ENCODE results near the gene ELOVL6.

ELOVL6 gene

DNA sequence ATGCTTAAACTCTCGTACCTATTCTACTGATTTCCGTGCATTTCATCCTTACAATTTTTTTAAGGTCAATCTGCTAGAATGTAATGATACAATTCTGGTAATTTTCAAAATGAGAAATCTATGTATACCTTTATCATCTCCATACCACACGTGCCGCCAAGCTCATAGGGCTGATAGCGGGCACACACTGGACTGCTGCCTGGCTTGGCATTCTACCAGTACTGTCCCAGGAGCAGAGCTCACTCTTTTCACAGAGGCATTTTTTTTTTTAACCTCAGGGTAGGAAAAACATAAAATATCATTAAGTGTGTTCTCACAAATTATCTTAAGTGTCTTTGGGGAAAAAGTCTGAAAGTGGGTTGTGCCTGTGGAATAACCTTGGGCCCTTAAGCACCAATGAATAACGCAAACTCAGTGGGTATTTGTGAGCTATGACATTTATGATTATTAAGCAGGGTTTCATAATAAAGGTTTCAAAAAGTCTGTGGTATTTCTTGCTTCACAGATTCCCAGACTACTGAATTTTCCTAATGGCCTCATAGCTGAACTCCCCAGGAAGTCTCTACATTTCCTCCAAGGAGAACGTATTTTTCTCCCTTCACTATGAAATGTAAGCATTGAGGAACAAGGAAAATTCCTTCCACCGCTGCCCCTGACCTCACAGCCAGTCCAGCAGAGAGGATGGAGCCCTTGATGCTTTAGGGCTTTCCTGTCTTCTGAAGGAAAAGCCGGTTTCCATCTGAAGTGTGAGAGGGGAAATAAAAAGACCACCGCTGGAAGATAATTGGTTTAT, 125.2 kb downstream of the ELOVL6 start:
- DNase-seq (ENCODE audit: low read depth) = no peak
- TF ChIP-seq, protein P1, sequence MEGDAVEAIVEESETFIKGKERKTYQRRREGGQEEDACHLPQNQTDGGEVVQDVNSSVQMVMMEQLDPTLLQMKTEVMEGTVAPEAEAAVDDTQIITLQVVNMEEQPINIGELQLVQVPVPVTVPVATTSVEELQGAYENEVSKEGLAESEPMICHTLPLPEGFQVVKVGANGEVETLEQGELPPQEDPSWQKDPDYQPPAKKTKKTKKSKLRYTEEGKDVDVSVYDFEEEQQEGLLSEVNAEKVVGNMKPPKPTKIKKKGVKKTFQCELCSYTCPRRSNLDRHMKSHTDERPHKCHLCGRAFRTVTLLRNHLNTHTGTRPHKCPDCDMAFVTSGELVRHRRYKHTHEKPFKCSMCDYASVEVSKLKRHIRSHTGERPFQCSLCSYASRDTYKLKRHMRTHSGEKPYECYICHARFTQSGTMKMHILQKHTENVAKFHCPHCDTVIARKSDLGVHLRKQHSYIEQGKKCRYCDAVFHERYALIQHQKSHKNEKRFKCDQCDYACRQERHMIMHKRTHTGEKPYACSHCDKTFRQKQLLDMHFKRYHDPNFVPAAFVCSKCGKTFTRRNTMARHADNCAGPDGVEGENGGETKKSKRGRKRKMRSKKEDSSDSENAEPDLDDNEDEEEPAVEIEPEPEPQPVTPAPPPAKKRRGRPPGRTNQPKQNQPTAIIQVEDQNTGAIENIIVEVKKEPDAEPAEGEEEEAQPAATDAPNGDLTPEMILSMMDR (IDR thresholded peaks at IDR 0.05; ENCODE audit: control insufficient read depth, extremely low read depth, insufficient read depth) = no peak
- no peak overlapping the region for H3K4me3 ChIP-seq (ENCODE audit: low read depth, low read length)

DNA sequence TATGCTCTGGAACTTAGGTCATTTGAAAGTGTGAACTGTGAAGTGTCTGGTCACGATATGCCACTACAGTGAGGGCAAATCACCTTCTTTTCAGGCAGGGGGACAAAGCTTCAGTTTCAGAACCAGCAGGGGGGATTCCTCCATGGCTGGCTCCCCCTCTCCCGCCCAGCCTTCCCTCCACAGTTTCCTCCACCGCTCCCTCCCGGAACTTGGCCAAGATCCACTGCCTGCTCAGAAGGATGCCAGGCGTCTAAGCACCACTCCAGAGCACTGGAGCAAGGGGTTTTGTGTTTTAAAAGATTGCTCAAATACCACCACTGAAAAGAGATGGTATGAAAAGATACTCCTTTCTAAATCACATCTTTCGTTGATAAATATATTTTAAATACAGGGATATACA, 126.9 kb downstream of the ELOVL6 start:
- no peak overlapping the region for H3K4me3 ChIP-seq (ENCODE audit: low read depth, low read length)
- no peak for DNase-seq (ENCODE audit: low read depth)
- TF ChIP-seq, protein P1 (IDR thresholded peaks at IDR 0.05; ENCODE audit: control insufficient read depth, extremely low read depth, insufficient read depth) = no peak

DNA sequence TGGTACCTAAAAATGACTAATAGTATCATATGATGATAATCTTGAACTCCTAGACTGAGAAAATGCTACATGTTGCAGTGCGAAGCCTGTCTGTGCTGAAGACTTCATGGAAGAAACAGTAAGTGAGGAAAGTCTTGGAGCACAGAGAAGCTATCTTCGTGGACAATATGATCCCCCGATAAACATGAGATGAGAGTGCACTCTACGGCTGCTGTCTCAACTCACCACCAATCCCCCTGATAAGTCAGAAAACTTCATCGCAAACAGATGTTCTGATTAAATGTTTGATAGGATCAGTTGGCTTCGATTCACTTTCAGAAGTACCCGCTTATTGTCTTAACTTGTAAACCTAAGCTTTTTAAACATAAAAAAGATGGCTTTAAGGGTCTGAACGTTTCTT, 130.2 kb downstream of the ELOVL6 start:
- no peak overlapping the region for H3K4me3 ChIP-seq (ENCODE audit: low read depth, low read length)
- DNase-seq (ENCODE audit: low read depth) = no peak
- TF ChIP-seq, protein P1 (IDR thresholded peaks at IDR 0.05; ENCODE audit: control insufficient read depth, extremely low read depth, insufficient read depth) = no peak

DNA sequence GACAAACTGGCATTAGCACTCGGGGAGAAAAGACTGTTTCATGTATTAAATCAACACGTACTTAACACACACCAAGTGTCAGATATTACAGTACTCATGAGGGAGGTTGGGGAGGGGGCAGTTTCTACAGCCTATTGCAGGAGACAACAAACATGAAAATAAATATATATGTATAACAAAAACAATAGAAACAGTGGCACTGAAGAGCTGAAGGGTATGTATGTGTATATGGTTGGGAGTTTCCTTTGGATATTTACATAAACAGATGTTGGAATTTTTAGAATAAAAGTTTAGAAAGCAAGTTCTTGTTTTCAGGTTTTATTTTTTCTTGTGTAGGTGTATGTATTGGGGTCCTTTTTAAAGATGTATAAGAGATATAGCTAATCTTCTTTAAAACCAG, 133.5 kb downstream of the ELOVL6 start:
- no peak for DNase-seq (ENCODE audit: low read depth)
- H3K4me3 ChIP-seq (ENCODE audit: low read depth, low read length) = no peak overlapping the region
- TF ChIP-seq, protein P1 (IDR thresholded peaks at IDR 0.05; ENCODE audit: control insufficient read depth, extremely low read depth, insufficient read depth) = no peak

DNA sequence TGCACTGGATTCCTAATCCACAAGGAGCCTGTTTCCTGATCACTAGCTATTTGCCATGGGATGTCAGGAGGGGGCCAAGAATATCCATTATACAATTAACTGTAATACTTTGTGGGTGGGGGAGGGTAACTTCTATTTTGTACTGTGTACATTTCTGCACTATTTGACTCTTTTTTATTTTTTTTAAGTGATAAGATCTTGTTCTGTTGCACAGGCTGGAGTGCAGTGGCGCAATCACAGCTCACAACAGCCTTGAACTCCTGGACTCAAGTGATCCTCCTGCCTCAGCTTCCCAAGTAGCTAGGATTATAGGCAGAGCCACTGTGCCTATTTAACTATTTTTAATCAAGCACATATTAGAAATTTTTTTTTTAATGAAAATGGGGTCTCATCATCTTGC, 134.1 kb downstream of the ELOVL6 start:
- TF ChIP-seq, protein P1 (IDR thresholded peaks at IDR 0.05; ENCODE audit: control insufficient read depth, extremely low read depth, insufficient read depth) = no peak
- H3K4me3 ChIP-seq (ENCODE audit: low read depth, low read length) = no peak overlapping the region
- DNase-seq (ENCODE audit: low read depth) = no peak

DNA sequence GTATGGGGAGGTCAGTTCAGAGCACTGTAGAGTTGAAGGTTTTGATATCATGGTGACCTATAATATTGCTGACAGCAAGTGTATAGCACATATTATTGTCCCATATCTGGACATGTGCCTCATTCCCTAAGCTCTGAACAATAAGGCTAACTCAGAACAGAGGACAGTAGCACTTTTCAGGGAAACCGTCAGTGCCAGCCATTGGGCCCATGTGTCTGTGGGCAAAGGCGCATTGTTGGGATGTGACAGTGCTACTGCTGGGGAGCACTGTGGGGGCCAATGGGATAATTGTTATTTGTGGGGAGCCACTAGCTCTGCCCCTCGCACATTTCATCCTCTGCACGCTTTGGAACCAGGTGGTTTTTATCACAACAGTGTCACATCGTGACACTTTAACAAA, 136.2 kb downstream of the ELOVL6 start:
- TF ChIP-seq, protein P1 (IDR thresholded peaks at IDR 0.05; ENCODE audit: control insufficient read depth, extremely low read depth, insufficient read depth) = no peak
- H3K4me3 ChIP-seq (ENCODE audit: low read depth, low read length) = no peak overlapping the region
- no peak for DNase-seq (ENCODE audit: low read depth)

DNA sequence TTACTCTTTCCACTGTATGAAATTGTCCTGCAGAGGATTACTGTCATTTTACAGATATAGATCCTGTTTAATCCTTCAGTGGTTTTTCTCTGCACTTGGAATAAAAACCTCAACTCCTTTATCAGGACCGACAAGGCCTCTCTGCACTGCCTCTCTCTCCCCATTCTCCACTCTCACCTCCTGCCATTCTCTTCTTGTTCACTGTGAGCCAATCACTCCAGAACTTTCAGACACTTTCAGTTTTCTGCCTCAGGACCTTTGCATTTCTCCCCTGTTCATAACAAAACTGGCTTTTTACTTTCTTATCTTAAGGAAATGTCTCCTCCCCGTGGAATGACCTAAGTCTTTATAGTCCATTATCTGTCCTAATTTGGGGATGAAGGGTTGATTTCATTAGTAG, 137.3 kb downstream of the ELOVL6 start:
- TF ChIP-seq, protein P1 (IDR thresholded peaks at IDR 0.05; ENCODE audit: control insufficient read depth, extremely low read depth, insufficient read depth) = no peak
- no peak for DNase-seq (ENCODE audit: low read depth)
- no peak overlapping the region for H3K4me3 ChIP-seq (ENCODE audit: low read depth, low read length)

Measured in LNCaP clone FGC (cell line).